Measurements from ENCODE around the gene SERAC1.

The SERAC1 gene

GRCh38 chr6:158060455-158061360 lies 107.4 kb downstream of the SERAC1 start:
- no peak for DNase-seq (ENCODE audit: low read depth in 1 of 2, low spot score in 1 of 2)

All from activated CD4-positive, alpha-beta T cell treated with anti-CD3 and anti-CD28 coated beads, Interleukin-2, amount 50 U/mL, for 24 hours (primary cell).